Measurements from ENCODE around the gene NDUFAB1. TPM values are rescaled to one million over a fixed set of nuclear protein-coding genes. Genes with fewer than 3 reads are reported as not detected.
"Not testable (repeated sequence)": the region's sequence is repeated elsewhere in the genome, so short reads cannot be mapped to it uniquely, and the experiment has no call there.

Gene NDUFAB1
- total RNA-seq, 1 experiment from 2014 or later = 226 TPM

GRCh38 chr16:23554536-23554935, 41.6 kb downstream of the NDUFAB1 start:
- DNase-seq (ENCODE audit: low spot score) = no peak

- DNase-seq (ENCODE audit: low spot score) = no peak
Measured at GRCh38 chr16:23552161-23552560, 44.0 kb downstream of the NDUFAB1 start.

GRCh38 chr16:23549938-23550337, 46.2 kb downstream of the NDUFAB1 start:
- DNase-seq (ENCODE audit: low spot score) = no peak

- no peak for DNase-seq (ENCODE audit: low spot score)
Measured at GRCh38 chr16:23544436-23544835, 51.7 kb downstream of the NDUFAB1 start.

- DNase-seq (ENCODE audit: low spot score) = not testable (repeated sequence)
Measured at GRCh38 chr16:23540817-23541178, 55.3 kb downstream of the NDUFAB1 start.

GRCh38 chr16:23539984-23540816, 55.9 kb downstream of the NDUFAB1 start:
- DNase-seq (ENCODE audit: low spot score) = no peak

- no peak for DNase-seq (ENCODE audit: low spot score)
Measured at GRCh38 chr16:23538919-23539278, 57.2 kb downstream of the NDUFAB1 start.

- DNase-seq (ENCODE audit: low spot score) = no peak
Measured at GRCh38 chr16:23537390-23537789, 58.7 kb downstream of the NDUFAB1 start.

- no peak for DNase-seq (ENCODE audit: low spot score)
Measured at GRCh38 chr16:23535901-23536300, 60.2 kb downstream of the NDUFAB1 start.

GRCh38 chr16:23534868-23535860, 61.0 kb downstream of the NDUFAB1 start:
- DNase-seq (ENCODE audit: low spot score) = no peak

- no peak for DNase-seq (ENCODE audit: low spot score)
Measured at GRCh38 chr16:23532448-23532847, 63.7 kb downstream of the NDUFAB1 start.

Other genes with a start within 250 kb of the NDUFAB1 start
- 12.9 and 14.8 TPM in 2 replicates for gene COG7, start 143.1 kb downstream of the NDUFAB1 start, total RNA-seq (2014; rRNA removed; shearing (Covaris generic))
- gene GGA2, start 85.8 kb downstream of the NDUFAB1 start, total RNA-seq (2014; rRNA removed; shearing (Covaris generic)) = 25.0 and 28.8 TPM in 2 replicates
- 22.1 and 28.0 TPM in 2 replicates for gene EARS2, start 39.0 kb downstream of the NDUFAB1 start, total RNA-seq (2014; rRNA removed; shearing (Covaris generic))
- 103 and 112 TPM in 2 replicates for gene UBFD1, start 38.6 kb downstream of the NDUFAB1 start, total RNA-seq (2014; rRNA removed; shearing (Covaris generic))
- 10.4 and 10.5 TPM in 2 replicates for gene PALB2, start 45.0 kb upstream of the NDUFAB1 start, total RNA-seq (2014; rRNA removed; shearing (Covaris generic))
- 74.7 and 75.2 TPM in 2 replicates for gene DCTN5, start 45.1 kb upstream of the NDUFAB1 start, total RNA-seq (2014; rRNA removed; shearing (Covaris generic))
- 53.2 and 65.5 TPM in 2 replicates for gene PLK1, start 82.6 kb upstream of the NDUFAB1 start, total RNA-seq (2014; rRNA removed; shearing (Covaris generic))
- gene ERN2, start 116.9 kb upstream of the NDUFAB1 start, total RNA-seq (2014; rRNA removed; shearing (Covaris generic)) = not detected in 2 replicates
- gene CHP2, start 158.7 kb upstream of the NDUFAB1 start, total RNA-seq (2014; rRNA removed; shearing (Covaris generic)) = not detected in 2 replicates
- under 0.01 TPM in 1 of 2 replicates, not detected in the other for gene PRKCB, start 239.7 kb upstream of the NDUFAB1 start, total RNA-seq (2014; rRNA removed; shearing (Covaris generic))